A673 (cell line): ENCODE measurements around the gene IL1RL1.

Experiments used
- CTCF ChIP-seq: fragments of 300-800, 200-600 bp; sonication (generic); conservative IDR thresholded peaks from 2 replicates; pipeline ENCODE4 v1.5.1; 2017; ENCODE audit warnings: low read depth, mild to moderate bottlenecking, antibody characterized with exemption, low read length, moderate library complexity, mixed read lengths
- EZH2 ChIP-seq: fragments of 200-600 bp; sonication (generic); IDR thresholded peaks from 2 replicates; pipeline ENCODE4 v1.6.1; 2017; ENCODE audit warnings: borderline replicate concordance, low read depth, mild to moderate bottlenecking, mixed read lengths, antibody characterized with exemption, low read length; ENCODE audit not compliant: poor library complexity, severe bottlenecking

GRCh38 chr2:102297891-102298290, 13.5 kb upstream of the IL1RL1 start:
- TF ChIP-seq CTCF (no peak), EZH2 (no peak)
